Stimulated activated CD8-positive, alpha-beta memory T cell treated with anti-CD3 and anti-CD28 coated beads, Interleukin-15, amount 100 ng/mL, for 24 hours (primary cell): ENCODE results near the gene RFX5.
A peak's percentile ranks its signal among the peaks of the same experiment; 100 is the strongest.
"Not testable (repeated sequence)": the region's sequence is repeated elsewhere in the genome, so short reads cannot be mapped to it uniquely, and the experiment has no call there.

Experiments used
- DNase-seq: peaks from one replicate; pipeline ENCODE4 v3.0.0-alpha.2; 2020; ENCODE audit warnings: low read depth

Gene RFX5

GRCh38 chr1:151362308-151363155, 15.5 kb upstream of the RFX5 start:
- no peak for DNase-seq

- no peak for DNase-seq
Measured at GRCh38 chr1:151361883-151362282, 14.8 kb upstream of the RFX5 start.

- no peak for DNase-seq
Measured at GRCh38 chr1:151356696-151357095, 9.6 kb upstream of the RFX5 start.

GRCh38 chr1:151352021-151352718, 5.1 kb upstream of the RFX5 start:
- DNase-seq, result no peak

- DNase-seq, result not testable (repeated sequence)
Measured at GRCh38 chr1:151350323-151350722, 3.3 kb upstream of the RFX5 start.

GRCh38 chr1:151347523-151348246, 633 bp upstream of the RFX5 start:
- no peak for DNase-seq

- no peak for DNase-seq
Measured at GRCh38 chr1:151346082-151346768, 827 bp downstream of the RFX5 start.

- no peak for DNase-seq
Measured at GRCh38 chr1:151344291-151344690, 2.8 kb downstream of the RFX5 start.

GRCh38 chr1:151343587-151343986, 3.5 kb downstream of the RFX5 start:
- no peak for DNase-seq

- DNase-seq, result no peak
Measured at GRCh38 chr1:151342569-151342968, 4.5 kb downstream of the RFX5 start.

GRCh38 chr1:151342021-151342420, 5.0 kb downstream of the RFX5 start:
- DNase-seq, result no peak

- DNase-seq, result no peak
Measured at GRCh38 chr1:151340870-151341754, 5.9 kb downstream of the RFX5 start.

- DNase-seq, result no peak
Measured at GRCh38 chr1:151336556-151336955, 10.5 kb downstream of the RFX5 start.

- DNase-seq, result no peak
Measured at GRCh38 chr1:151334822-151335221, 12.2 kb downstream of the RFX5 start.

- DNase-seq, result no peak
Measured at GRCh38 chr1:151327903-151328674, 19.0 kb downstream of the RFX5 start.

- DNase-seq, result peak; percentile 45
Measured at GRCh38 chr1:151327223-151327902, 19.7 kb downstream of the RFX5 start, which contains the start of gene PI4KB. TSS of gene PI4KB (minus strand) at chr1:151327416. CDS start at chr1:151316481, 10,935 bp downstream.

GRCh38 chr1:151326619-151327222, 20.3 kb downstream of the RFX5 start:
- no peak for DNase-seq

- DNase-seq, result no peak
Measured at GRCh38 chr1:151325646-151326429, 21.2 kb downstream of the RFX5 start.
